ENCODE results near the gene TRIM27.
"Not testable (repeated sequence)": the region's sequence is repeated elsewhere in the genome, so short reads cannot be mapped to it uniquely, and the experiment has no call there.

TRIM27 gene

GRCh38 chr6:28941684-28942448 is 18.1 kb upstream of the TRIM27 start:
- no peak for DNase-seq (ENCODE audit: low read depth in 2 of 2)

DNA sequence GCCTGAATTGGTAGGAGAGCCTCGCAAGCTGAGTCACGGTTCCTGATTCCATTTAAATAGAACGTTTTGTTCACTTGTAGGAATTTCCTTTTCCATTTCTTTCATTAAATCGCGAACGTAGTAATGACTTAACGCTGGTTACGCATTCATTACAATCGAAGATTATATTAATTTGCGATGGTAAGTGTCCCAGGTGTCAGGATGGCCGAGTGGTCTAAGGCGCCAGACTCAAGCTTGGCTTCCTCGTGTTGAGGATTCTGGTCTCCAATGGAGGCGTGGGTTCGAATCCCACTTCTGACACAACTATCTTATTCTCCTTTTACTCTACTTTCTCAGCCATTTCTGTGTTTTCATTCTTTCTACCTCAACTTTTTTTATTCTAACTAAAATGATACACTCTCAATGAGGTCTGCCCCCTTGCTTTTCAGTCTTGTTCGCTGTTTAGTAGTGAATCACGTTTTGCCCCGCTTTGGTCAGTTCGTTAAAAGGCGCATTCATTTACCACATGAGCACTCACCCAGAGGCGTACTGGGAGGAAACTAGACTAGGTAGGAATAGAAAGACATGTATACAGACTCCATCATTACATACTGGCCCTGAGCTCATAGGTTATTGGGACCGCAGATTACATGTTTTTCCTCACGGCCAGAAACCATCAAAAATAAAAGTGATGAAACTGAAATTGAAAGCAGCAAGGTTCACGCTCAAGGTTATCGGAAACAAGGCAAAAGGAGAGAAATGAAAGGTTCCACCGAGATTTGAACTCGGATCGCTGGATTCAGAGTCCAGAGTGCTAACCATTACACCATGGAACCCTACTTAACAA is 17.3 kb upstream of the TRIM27 start:
- DNase-seq (ENCODE audit: low read depth in 2 of 2), result peak; percentile 48 to 55

DNA sequence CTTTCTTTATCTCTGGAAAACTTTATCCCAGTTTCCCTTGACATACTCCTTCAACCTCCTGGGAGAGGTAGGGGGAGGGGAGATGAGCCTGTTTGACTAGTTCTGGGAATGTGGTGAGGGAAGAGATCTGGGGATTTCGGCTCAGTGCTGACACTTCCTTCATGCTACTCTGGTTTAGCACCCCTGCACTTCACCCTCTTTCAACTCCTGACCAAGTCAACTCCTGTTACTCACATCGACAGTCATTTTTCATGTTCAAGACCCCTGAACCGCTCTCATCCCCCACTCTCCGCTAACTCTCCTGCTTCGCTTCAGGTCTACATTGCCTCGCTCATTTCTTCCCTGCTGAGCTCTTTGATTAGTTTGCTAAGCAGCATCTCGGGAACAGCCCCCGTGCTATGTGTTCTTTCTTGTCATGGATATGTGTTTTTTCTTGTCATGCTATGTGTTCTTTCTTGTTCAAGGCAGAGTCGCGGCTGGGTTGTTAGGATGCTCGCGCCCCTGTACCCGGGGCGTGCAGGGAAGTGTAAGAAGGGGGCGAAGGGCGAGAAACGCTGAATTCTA is 16.6 kb upstream of the TRIM27 start:
- DNase-seq (ENCODE audit: low read depth in 2 of 2), result peak in 1 of 2 donors; percentile 19

DNA sequence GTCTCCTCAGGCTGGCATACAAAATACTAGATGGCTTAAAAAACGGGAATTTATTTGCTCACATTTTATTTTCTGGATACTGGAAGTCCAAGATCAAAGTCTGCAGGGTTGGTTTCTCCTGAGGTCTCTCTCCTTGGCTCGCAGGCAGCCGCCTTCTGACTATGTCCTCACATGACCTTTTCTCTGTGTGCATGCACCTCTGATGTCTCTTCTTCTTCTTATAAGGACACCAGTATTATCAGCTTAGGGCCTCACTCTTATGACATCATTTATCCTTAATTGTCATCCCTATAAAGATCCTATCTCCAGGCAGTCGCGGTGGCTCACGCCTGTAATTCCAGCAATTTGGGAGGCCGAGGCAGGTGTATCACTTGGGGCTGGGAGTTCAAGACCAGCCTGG is 9.3 kb upstream of the TRIM27 start:
- DNase-seq (ENCODE audit: low read depth in 2 of 2), result no peak

DNA sequence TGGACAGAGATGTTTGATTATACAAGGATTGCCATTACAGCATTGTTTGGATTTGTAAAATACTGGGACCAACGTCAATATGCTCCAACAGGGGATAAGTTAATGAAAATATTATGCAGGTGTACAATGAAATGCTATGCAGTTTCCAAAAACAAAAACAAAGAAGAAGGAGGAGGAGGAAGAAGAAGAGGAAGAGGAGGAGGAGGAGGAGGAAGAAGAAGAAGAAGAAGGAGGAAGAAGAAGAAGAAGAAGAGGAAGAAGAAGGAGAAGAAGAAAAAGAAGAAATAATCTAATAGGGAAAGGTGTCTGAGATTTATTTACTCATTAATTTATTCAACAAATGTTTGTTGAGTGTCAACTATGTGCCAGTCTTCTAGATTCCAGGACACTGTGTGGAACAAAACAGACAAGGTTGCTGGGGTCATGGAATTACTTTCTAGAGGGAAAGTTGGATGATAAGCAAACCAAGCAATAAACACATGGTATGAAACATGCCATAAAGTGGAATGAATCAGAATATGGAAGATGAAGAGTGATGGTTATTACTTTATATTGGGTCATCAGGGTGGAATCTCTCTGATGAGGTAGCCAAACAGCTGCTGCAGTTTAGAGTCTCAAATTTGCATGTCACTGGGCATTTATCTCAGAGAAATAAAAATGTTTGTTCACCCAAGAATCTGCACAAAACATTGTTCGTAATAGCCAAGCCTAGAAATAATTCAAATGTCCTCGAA is 6.3 kb upstream of the TRIM27 start:
- DNase-seq (ENCODE audit: low read depth in 2 of 2), result no peak

- not testable (repeated sequence) for DNase-seq (ENCODE audit: low read depth in 2 of 2)
Observed at GRCh38 chr6:28929339-28929738, 5.6 kb upstream of the TRIM27 start.

- no peak for DNase-seq (ENCODE audit: low read depth in 2 of 2)
Observed at GRCh38 chr6:28927846-28928245, 4.1 kb upstream of the TRIM27 start.

- peak in 1 of 2 donors; percentile 19 for DNase-seq (ENCODE audit: low read depth in 2 of 2)
Observed at GRCh38 chr6:28922821-28923317, 916 bp downstream of the TRIM27 start.

GRCh38 chr6:28922004-28922820 is 1.6 kb downstream of the TRIM27 start:
- peak in 1 of 2 donors; percentile 20 for DNase-seq (ENCODE audit: low read depth in 2 of 2)

- no peak for DNase-seq (ENCODE audit: low read depth in 2 of 2)
Observed at GRCh38 chr6:28920281-28920680, 3.5 kb downstream of the TRIM27 start.

DNA sequence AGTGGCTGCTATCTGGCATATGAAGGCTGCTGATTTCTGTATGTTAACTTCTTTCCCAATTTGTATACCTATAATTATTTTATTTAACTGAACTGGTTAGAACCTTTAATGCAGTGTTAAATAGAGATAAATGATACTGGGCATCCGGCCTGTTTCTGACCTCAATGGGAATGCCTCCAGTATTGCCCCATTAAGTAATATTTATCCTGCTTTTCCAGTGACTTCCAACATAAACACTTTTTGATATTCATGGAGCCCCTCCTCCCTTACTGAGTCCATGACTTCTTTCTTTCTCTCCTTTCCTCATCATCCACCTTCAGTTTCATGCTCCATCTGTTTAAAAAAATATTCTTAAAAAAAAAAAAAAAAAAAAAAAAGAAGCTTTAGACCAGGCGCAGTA is 8.8 kb downstream of the TRIM27 start:
- no peak for DNase-seq (ENCODE audit: low read depth in 2 of 2)

- no peak for DNase-seq (ENCODE audit: low read depth in 2 of 2)
Observed at GRCh38 chr6:28910901-28911690, 12.7 kb downstream of the TRIM27 start.

DNA sequence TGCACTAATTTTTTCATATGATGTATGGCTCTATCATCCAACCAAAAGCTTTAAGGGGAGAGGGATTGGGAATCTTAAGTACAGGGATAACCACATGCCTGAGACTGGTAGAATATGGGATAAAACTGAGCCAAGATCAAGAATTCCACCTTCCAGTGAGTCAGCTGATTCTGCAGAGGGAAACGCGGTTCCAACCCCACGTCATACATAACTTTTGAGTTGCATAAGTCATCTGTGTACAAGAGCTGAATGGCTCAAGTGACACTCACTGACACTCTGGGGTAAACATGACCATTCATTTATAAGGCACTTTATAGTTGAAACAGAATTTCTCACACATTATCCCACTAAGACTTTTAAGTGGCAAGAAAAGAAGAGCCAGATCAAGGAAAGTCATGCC is 16.4 kb downstream of the TRIM27 start:
- no peak for DNase-seq (ENCODE audit: low read depth in 2 of 2)

- no peak for DNase-seq (ENCODE audit: low read depth in 2 of 2)
Observed at GRCh38 chr6:28906669-28907068, 17.1 kb downstream of the TRIM27 start.

- no peak for DNase-seq (ENCODE audit: low read depth in 2 of 2)
Observed at GRCh38 chr6:28903686-28904085, 20.1 kb downstream of the TRIM27 start.

- DNase-seq (ENCODE audit: low read depth in 2 of 2), result no peak
Observed at GRCh38 chr6:28901831-28902230, 22.0 kb downstream of the TRIM27 start.

DNA sequence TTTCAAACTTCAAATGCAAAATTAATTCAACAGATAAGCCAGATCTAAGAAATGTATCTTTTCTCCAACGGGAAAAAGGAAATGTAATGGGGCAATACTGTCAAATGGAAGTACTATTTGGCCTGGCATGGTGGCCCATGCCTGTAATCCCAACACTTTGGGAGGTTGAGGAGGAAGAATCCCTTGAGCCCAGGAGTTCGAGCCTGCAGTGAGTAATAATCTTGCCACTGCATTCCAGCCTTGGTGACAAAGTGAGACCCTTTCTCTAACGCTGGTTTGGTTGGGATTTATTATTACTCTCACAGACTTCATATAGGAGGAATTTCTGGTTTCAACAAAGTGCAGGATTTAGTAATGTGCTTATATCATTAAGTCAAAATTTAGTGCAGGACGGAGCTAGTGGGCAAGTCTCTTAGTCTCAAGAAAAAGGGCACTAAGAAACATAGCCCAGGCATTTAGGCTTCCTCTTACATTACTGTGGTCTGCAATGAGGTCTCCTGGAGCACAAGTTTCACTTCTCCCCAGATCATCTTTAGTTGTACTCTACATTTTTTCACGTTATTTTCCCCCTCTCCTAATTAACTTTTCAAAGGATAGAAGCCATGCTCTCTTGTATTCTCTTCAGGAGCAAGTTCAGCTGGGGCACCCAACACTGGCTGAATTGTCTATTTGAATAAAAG is 23.1 kb downstream of the TRIM27 start:
- no peak for DNase-seq (ENCODE audit: low read depth in 2 of 2)

DNA sequence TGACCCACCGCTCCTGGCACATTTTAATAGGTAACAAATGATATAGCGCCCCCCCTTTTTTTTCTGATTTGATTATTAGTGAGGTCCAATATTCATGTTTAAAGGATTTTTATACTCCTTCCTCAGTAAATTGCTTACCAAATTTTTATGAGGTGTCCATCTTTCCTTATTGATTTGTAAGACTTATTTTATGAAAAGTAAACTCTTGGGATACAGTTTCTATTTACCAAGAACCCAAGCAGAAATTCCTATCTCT is 25.1 kb downstream of the TRIM27 start:
- DNase-seq (ENCODE audit: low read depth in 2 of 2), result no peak

- DNase-seq (ENCODE audit: low read depth in 2 of 2), result no peak
Observed at GRCh38 chr6:28897369-28897745, 26.4 kb downstream of the TRIM27 start.

Measured in activated CD8-positive, alpha-beta memory T cell treated with anti-CD3 and anti-CD28 coated beads for 4 hours (primary cell).